Kidney glomerular epithelial cell (primary cell): ENCODE data around the gene ATOSB.
"Not testable (repeated sequence)": the region's sequence is repeated elsewhere in the genome, so short reads cannot be mapped to it uniquely, and the experiment has no call there.

Experiments used
- DNase-seq: peaks from one replicate; lab custom pipeline; 2025; lab: John Stamatoyannopoulos, UW

Gene ATOSB

GRCh38 chr9:35115680-35116538 lies at the start of gene ATOSB:
ATOSB (minus strand) TSS chr9:35115862; CDS start chr9:35108274, 7,588 bp downstream.
- peak; percentile 99 for DNase-seq

GRCh38 chr9:35164711-35165110 lies 49.0 kb upstream of the ATOSB start:
- DNase-seq: no peak

- no peak for DNase-seq
Measured at GRCh38 chr9:35163413-35163812, 47.8 kb upstream of the ATOSB start.

- DNase-seq: no peak
Measured at GRCh38 chr9:35162605-35163315, 47.1 kb upstream of the ATOSB start.

- peak; percentile 84 for DNase-seq
Measured at GRCh38 chr9:35161713-35162604, 46.3 kb upstream of the ATOSB start, which contains the start of gene UNC13B. UNC13B (plus strand) TSS chr9:35162009; CDS start chr9:35162284, 275 bp downstream.

- DNase-seq: no peak
Measured at GRCh38 chr9:35158501-35159280, 43.0 kb upstream of the ATOSB start.

GRCh38 chr9:35157836-35158235 lies 42.2 kb upstream of the ATOSB start:
- not testable (repeated sequence) for DNase-seq

- no peak for DNase-seq
Measured at GRCh38 chr9:35156781-35157180, 41.1 kb upstream of the ATOSB start.

- no peak for DNase-seq
Measured at GRCh38 chr9:35152926-35153325, 37.3 kb upstream of the ATOSB start.

GRCh38 chr9:35147941-35148563 lies 32.4 kb upstream of the ATOSB start:
- DNase-seq: not testable (repeated sequence)

- DNase-seq: no peak
Measured at GRCh38 chr9:35142037-35142436, 26.4 kb upstream of the ATOSB start.

GRCh38 chr9:35140093-35140492 lies 24.4 kb upstream of the ATOSB start:
- no peak for DNase-seq

GRCh38 chr9:35136866-35137265 lies 21.2 kb upstream of the ATOSB start:
- no peak for DNase-seq

- DNase-seq: no peak
Measured at GRCh38 chr9:35135988-35136387, 20.3 kb upstream of the ATOSB start.

- DNase-seq: no peak
Measured at GRCh38 chr9:35134920-35135319, 19.3 kb upstream of the ATOSB start.

- peak; percentile 95 for DNase-seq
Measured at GRCh38 chr9:35116898-35117551, 1.4 kb upstream of the ATOSB start.

- no peak for DNase-seq
Measured at GRCh38 chr9:35116539-35116897, 856 bp upstream of the ATOSB start.

- DNase-seq: peak; percentile 3
Measured at GRCh38 chr9:35114840-35115628, 628 bp downstream of the ATOSB start.

GRCh38 chr9:35114113-35114839 lies 1.4 kb downstream of the ATOSB start:
- DNase-seq: peak; percentile 94
